ENCODE data around the gene CCDC13. TPM values are rescaled to one million over a fixed set of nuclear protein-coding genes. Genes with fewer than 3 reads are reported as not detected.

CCDC13 gene
- total and polyA plus RNA-seq, 2 of the 13 experiments (the other 11 are each of a cell fraction or from before 2014, with no cell fraction given) = 0.22 to 0.51 TPM

- TF ChIP-seq SCMH1 (CRISPR knock-in tag; IDR thresholded peaks at IDR 0.05; ENCODE audit: borderline replicate concordance) (no peak), CENPT (CRISPR knock-in tag; IDR thresholded peaks at IDR 0.05; ENCODE audit: low read depth) (no peak), TCF12 (IDR thresholded peaks at IDR 0.05) (no peak), TCF12 (CRISPR knock-in tag; IDR thresholded peaks at IDR 0.05) (no peak), FOXC1 (CRISPR knock-in tag; IDR thresholded peaks at IDR 0.05; ENCODE audit: borderline replicate concordance) (no peak; the same call in 1 of the 2 replicates), SMAD1 (CRISPR knock-in tag; IDR thresholded peaks at IDR 0.05; ENCODE audit: borderline replicate concordance, low read depth) (no peak), ZNF775 (CRISPR knock-in tag; IDR thresholded peaks at IDR 0.05; ENCODE audit: borderline replicate concordance) (no peak), TEAD2 (CRISPR knock-in tag; IDR thresholded peaks at IDR 0.05) (no peak), MAZ (IDR thresholded peaks at IDR 0.05; ENCODE audit: borderline replicate concordance, low read depth, low read length) (no peak), MAZ (CRISPR knock-in tag; IDR thresholded peaks at IDR 0.05; ENCODE audit: low read depth) (no peak), ZNF563 (CRISPR knock-in tag; IDR thresholded peaks at IDR 0.05) (no peak), RNF2 (conservative IDR thresholded peaks at IDR 0.05; ENCODE audit: low read depth) (no peak), POLR2G (IDR thresholded peaks at IDR 0.05; ENCODE audit: low read depth, low read length) (peak; percentile 21; the same call in 1 of the 2 replicates), TBX2 (CRISPR knock-in tag; IDR thresholded peaks at IDR 0.05; ENCODE audit: borderline replicate concordance) (no peak), KDM5B (CRISPR knock-in tag; IDR thresholded peaks at IDR 0.05; ENCODE audit: borderline replicate concordance) (no peak), RARA (CRISPR knock-in tag; IDR thresholded peaks at IDR 0.05) (peak; percentile 79), ZNF354B (CRISPR knock-in tag; IDR thresholded peaks at IDR 0.05) (no peak), SP2 (CRISPR knock-in tag; IDR thresholded peaks at IDR 0.05) (no peak), FLYWCH1 (CRISPR knock-in tag; IDR thresholded peaks at IDR 0.05) (no peak), ZFY (CRISPR knock-in tag; IDR thresholded peaks at IDR 0.05) (no peak), MEIS1 (CRISPR knock-in tag; IDR thresholded peaks at IDR 0.05; ENCODE audit: borderline replicate concordance) (no peak), NRL (CRISPR knock-in tag; IDR thresholded peaks at IDR 0.05; ENCODE audit: borderline replicate concordance) (no peak), ZIK1 (CRISPR knock-in tag; IDR thresholded peaks at IDR 0.05; ENCODE audit: borderline replicate concordance, low read depth) (no peak), ZNF329 (CRISPR knock-in tag; IDR thresholded peaks at IDR 0.05; ENCODE audit: low read depth) (no peak), ZBTB44 (CRISPR knock-in tag; IDR thresholded peaks at IDR 0.05) (no peak), YEATS2 (CRISPR knock-in tag; IDR thresholded peaks at IDR 0.05; ENCODE audit: borderline replicate concordance) (peak; percentile 9; the same call in 1 of the 2 replicates), CC2D1A (CRISPR knock-in tag; IDR thresholded peaks at IDR 0.05) (no peak)
- TF ChIP-seq, protein P1, sequence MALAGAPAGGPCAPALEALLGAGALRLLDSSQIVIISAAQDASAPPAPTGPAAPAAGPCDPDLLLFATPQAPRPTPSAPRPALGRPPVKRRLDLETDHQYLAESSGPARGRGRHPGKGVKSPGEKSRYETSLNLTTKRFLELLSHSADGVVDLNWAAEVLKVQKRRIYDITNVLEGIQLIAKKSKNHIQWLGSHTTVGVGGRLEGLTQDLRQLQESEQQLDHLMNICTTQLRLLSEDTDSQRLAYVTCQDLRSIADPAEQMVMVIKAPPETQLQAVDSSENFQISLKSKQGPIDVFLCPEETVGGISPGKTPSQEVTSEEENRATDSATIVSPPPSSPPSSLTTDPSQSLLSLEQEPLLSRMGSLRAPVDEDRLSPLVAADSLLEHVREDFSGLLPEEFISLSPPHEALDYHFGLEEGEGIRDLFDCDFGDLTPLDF (CRISPR knock-in tag; IDR thresholded peaks at IDR 0.05) = peak; percentile 53; the same call in 1 of the 2 replicates
- TF ChIP-seq, protein P2, sequence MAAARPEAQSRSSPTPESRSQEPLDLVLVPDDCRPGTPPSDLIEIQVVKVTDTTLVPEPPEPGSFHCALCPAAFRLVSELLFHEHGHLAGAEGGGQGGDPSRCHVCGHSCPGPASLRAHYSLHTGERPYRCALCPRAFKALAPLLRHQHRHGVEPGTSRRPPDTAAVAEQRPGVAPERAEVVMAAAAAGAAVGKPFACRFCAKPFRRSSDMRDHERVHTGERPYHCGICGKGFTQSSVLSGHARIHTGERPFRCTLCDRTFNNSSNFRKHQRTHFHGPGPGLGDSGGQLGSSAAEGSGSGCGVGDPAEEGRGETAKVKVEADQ (CRISPR knock-in tag; IDR thresholded peaks at IDR 0.05; ENCODE audit: borderline replicate concordance) = no peak
These were observed 30.5 kb upstream of the CCDC13 start (continued) for GRCh38 chr3:42803414-42804105.

Data from HepG2 (cell line).